CD14-positive monocyte (primary cell): ENCODE measurements around the gene EPSTI1. TPM values are rescaled to one million over a fixed set of nuclear protein-coding genes. Genes with fewer than 3 reads are reported as not detected.

ENCODE experiments used
- DNase-seq, 3 donors: peaks; one replicate each; pipeline ENCODE4 v3.0.0-alpha.2; 2011 to 2022
- H2AFZ ChIP-seq: 2 replicates; pipeline ENCODE4 v1.6.0; 2012; ENCODE audit warnings: mild to moderate bottlenecking, low read depth, low read length, inconsistent platforms; ENCODE audit not compliant: insufficient read depth, poor library complexity, severe bottlenecking
- H3K27ac ChIP-seq, 2 donors: 1 replicate in 1 of 2; 2 replicates in 1 of 2; pipeline ENCODE4 v1.5.1; 2012 to 2013; ENCODE audit warnings: low read length in 2 of 2, control low read depth in 1 of 2, inconsistent platforms in 1 of 2, low read depth in 1 of 2, mild to moderate bottlenecking in 1 of 2
- H3K27me3 ChIP-seq, 2 donors: one replicate each; pipeline versions ENCODE4 v1.6.0 to v1.6.1; 2011 to 2013; ENCODE audit warnings: low read length in 2 of 2; ENCODE audit not compliant: control insufficient read depth in 2 of 2, insufficient read depth in 2 of 2
- H3K36me3 ChIP-seq, 2 donors: replicated peaks in 1 of 2; 1 replicate in 1 of 2; 2 replicates in 1 of 2; pipeline versions ENCODE4 v1.5.1 to v1.6.1; 2012 to 2013; ENCODE audit warnings: low read length in 2 of 2, control low read depth in 1 of 2, inconsistent platforms in 1 of 2, mild to moderate bottlenecking in 1 of 2; ENCODE audit not compliant: insufficient read depth in 2 of 2, control insufficient read depth in 1 of 2
- H3K4me1 ChIP-seq, 2 donors: 1 replicate in 1 of 2; 2 replicates in 1 of 2; pipeline versions ENCODE4 v1.5.1 to v1.6.1; 2012 to 2013; ENCODE audit warnings: low read length in 2 of 2, control low read depth in 1 of 2, inconsistent platforms in 1 of 2, mild to moderate bottlenecking in 1 of 2, moderate library complexity in 1 of 2; ENCODE audit not compliant: insufficient read depth in 2 of 2, control insufficient read depth in 1 of 2
- H3K4me2 ChIP-seq: replicated peaks from 2 replicates; pipeline ENCODE3; 2012; ENCODE audit warnings: low read length, moderate library complexity, mild to moderate bottlenecking; ENCODE audit not compliant: poor library complexity, severe bottlenecking; ENCODE audit errors: extremely low read depth
- H3K4me3 ChIP-seq, 3 experiments: fragments of 200-600 bp in 1 of 3; sonication (generic) in 1 of 3; replicated peaks in 1 of 3; 1 replicate in 2 of 3; 2 replicates in 1 of 3; pipeline ENCODE4 v1.5.1; 2011 to 2013; ENCODE audit warnings: low read length in 3 of 3, mild to moderate bottlenecking in 3 of 3, control low read depth in 2 of 3, low read depth in 2 of 3, inconsistent platforms in 1 of 3, moderate library complexity in 1 of 3
- H3K79me2 ChIP-seq: 2 replicates; pipeline ENCODE4 v1.6.0; 2012; ENCODE audit warnings: mild to moderate bottlenecking, control low read depth, inconsistent platforms, low read length, moderate library complexity; ENCODE audit not compliant: insufficient read depth
- H3K9ac ChIP-seq: 2 replicates; pipeline ENCODE4 v1.6.0; 2017; ENCODE audit warnings: low read length, mild to moderate bottlenecking; ENCODE audit not compliant: insufficient read depth, poor library complexity, severe bottlenecking
- H3K9me3 ChIP-seq, 2 donors: replicated peaks in 1 of 2; 1 replicate in 1 of 2; 2 replicates in 1 of 2; pipeline versions ENCODE4 v1.5.1 to v1.6.1; 2012 to 2013; ENCODE audit warnings: low read length in 2 of 2, control low read depth in 1 of 2; ENCODE audit not compliant: control insufficient read depth in 1 of 2, insufficient read depth in 1 of 2
- H4K20me1 ChIP-seq: 2 replicates; pipeline ENCODE4 v1.6.0; 2012; ENCODE audit warnings: mild to moderate bottlenecking, low read length, control low read depth, moderate library complexity; ENCODE audit not compliant: insufficient read depth
- H3K27ac Mint-ChIP-seq, 7 donors: one replicate each; pipeline ENCODE4 v1.8.0; 2020; ENCODE audit warnings: mild to moderate bottlenecking in 7 of 7, mixed read lengths in 7 of 7, moderate library complexity in 6 of 7, inconsistent platforms in 2 of 7
- H3K27me3 Mint-ChIP-seq, 3 donors: one replicate each; pipeline ENCODE4 v1.8.0; 2021 to 2022; ENCODE audit warnings: low read depth in 3 of 3, mild to moderate bottlenecking in 3 of 3, mixed read lengths in 3 of 3, moderate library complexity in 3 of 3, inconsistent platforms in 1 of 3
- H3K36me3 Mint-ChIP-seq, 2 donors: one replicate each; pipeline ENCODE4 v1.8.0; 2020; ENCODE audit warnings: mixed read lengths in 2 of 2, inconsistent platforms in 1 of 2, mild to moderate bottlenecking in 1 of 2
- H3K4me1 Mint-ChIP-seq: one replicate; pipeline ENCODE4 v1.8.0; 2020; ENCODE audit warnings: mild to moderate bottlenecking, mixed read lengths
- H3K4me3 Mint-ChIP-seq, 2 donors: one replicate each; pipeline ENCODE4 v1.8.0; 2020; ENCODE audit warnings: mild to moderate bottlenecking in 2 of 2, mixed read lengths in 2 of 2, moderate library complexity in 1 of 2
- H3K9me3 Mint-ChIP-seq, 7 donors: one replicate each; pipeline ENCODE4 v1.8.0; 2020 to 2022; ENCODE audit warnings: mixed read lengths in 7 of 7, mild to moderate bottlenecking in 6 of 7, moderate library complexity in 6 of 7, inconsistent platforms in 2 of 7
- CTCF ChIP-seq: fragments of 200-600 bp; IDR thresholded peaks from one replicate; pipeline ENCODE4 v1.8.0; 2022; ENCODE audit warnings: antibody characterized with exemption, mild to moderate bottlenecking
- WGBS: methylation state at CpG from one replicate; pipeline ENCODE4 v1.1.5; 2013; ENCODE audit warnings: missing lambda C conversion rate; ENCODE audit not compliant: insufficient coverage; 5-methylcytosine and 5-hydroxymethylcytosine counted together
- intact Hi-C, 2 donors: fragments of 100-400 bp; cut with micrococcal nuclease; formaldehyde crosslinking; loops; one replicate each; pipeline versions ENCODE4 v1.15.0 to v1.15.1; 2023
- polyA plus RNA-seq, 3 donors: library from polyadenylated mRNA; depleted of rRNA in 1 of 3; unstranded in 2 of 3; stranded (reverse) in 1 of 3; fragments of 300-500 nt in 2 of 3; fragments of >200 nt in 1 of 3; fragmentation: Illumina TruSeq in 2 of 3; gene quantifications; 1 replicate in 2 of 3; 2 replicates in 1 of 3; pipeline ENCODE4 v1.2.3, GENCODE V29; 2012 to 2021

Gene EPSTI1
- polyA plus RNA-seq, 3 donors = 14.6 to 19.9 (median 16.4) TPM

- TF ChIP-seq CTCF = no peak
- Histone ChIP-seq H3K79me2 (no peaks in the 10 kb centered on the region), H3K4me2 (no peak overlapping the region), H3K4me1 (peaks cover 2 to 12% of the 10 kb centered on the region in 2 donors), H3K27me3 (no peaks in the 10 kb centered on the region), H2AFZ (no peak overlapping the region), H3K4me3 (no peak overlapping the region), H4K20me1 (no peaks in the 10 kb centered on the region), H3K27ac (no peak overlapping the region), H3K36me3 (no peaks in the 10 kb centered on the region), H3K9ac (no peak overlapping the region), H3K9me3 (no peaks in the 10 kb centered on the region)
- Mint-ChIP-seq H3K9me3 (peaks cover 0 to 8% (median 0%) of the 10 kb centered on the region in 7 donors), H3K27ac (no peak overlapping the region), H3K4me1 (peaks cover 20% of the 10 kb centered on the region), H3K27me3 (peaks cover 0 to 2% (median 1%) of the 10 kb centered on the region in 3 donors), H3K4me3 (no peak overlapping the region), H3K36me3 (no peaks in the 10 kb centered on the region)
- WGBS = 90% methylated on average over 2 of the region's 2 CpGs
- no peak for DNase-seq
- intact Hi-C loops = loop anchor here (10.0 kb wide), 1 partner anchor 45 kb away; no protein-coding TSS in a partner anchor
Measured at GRCh38 chr13:42999491-42999890, 7.5 kb upstream of the EPSTI1 start.

- no peaks in the 10 kb centered on the region for H3K36me3 ChIP-seq
- no peak overlapping the region for H3K4me3 Mint-ChIP-seq
- peak in 1 of 3 donors; percentile 57 for DNase-seq
- 100% methylated on average over 1 of the region's 2 CpGs for WGBS
- no peak overlapping the region for H3K9ac ChIP-seq
- no peaks in the 10 kb centered on the region for H3K9me3 ChIP-seq
- no peaks in the 10 kb centered on the region for H4K20me1 ChIP-seq
- H3K4me3 ChIP-seq = no peak overlapping the region
- H3K27ac Mint-ChIP-seq = no peak overlapping the region
- peaks cover 30% of the 10 kb centered on the region for H3K4me1 Mint-ChIP-seq
- no peaks in the 10 kb centered on the region for H3K27me3 ChIP-seq
- H2AFZ ChIP-seq = no peak overlapping the region
- peaks cover 0 to 3% (median 0%) of the 10 kb centered on the region in 3 donors for H3K27me3 Mint-ChIP-seq
- intact Hi-C loops = loop anchor here (10.0 kb wide), 1 partner anchor 47 kb away; no protein-coding TSS in a partner anchor
- TF ChIP-seq CTCF = no peak
- no peaks in the 10 kb centered on the region for H3K79me2 ChIP-seq
- no peak overlapping the region for H3K4me2 ChIP-seq
- no peak overlapping the region for H3K27ac ChIP-seq
- peaks cover 9 to 18% of the 10 kb centered on the region in 2 donors for H3K4me1 ChIP-seq
- H3K36me3 Mint-ChIP-seq = no peaks in the 10 kb centered on the region
- peaks cover 0 to 5% (median 0%) of the 10 kb centered on the region in 7 donors for H3K9me3 Mint-ChIP-seq
Measured at GRCh38 chr13:42997381-42997780, 5.3 kb upstream of the EPSTI1 start.
